ENCODE measurements around the gene MYO15B. TPM values are rescaled to one million over a fixed set of nuclear protein-coding genes. Genes with fewer than 3 reads are reported as not detected.
A peak's percentile ranks its signal among the peaks of the same experiment; 100 is the strongest.

MYO15B gene
- total RNA-seq, 1 donor from 2014 or later: 48.2 TPM

GRCh38 chr17:75661531-75661930 is 73.9 kb downstream of the MYO15B start:
- H3K36me3 Mint-ChIP-seq: peaks cover 6% of the 10 kb centered on the region
- H3K27me3 Mint-ChIP-seq: no peaks in the 10 kb centered on the region
- TF ChIP-seq CTCF (conservative IDR thresholded peaks at IDR 0.05): peak; percentile 32
- H3K4me3 Mint-ChIP-seq: no peak overlapping the region
- H3K4me1 Mint-ChIP-seq (ENCODE audit: unreplicated experiment): peaks cover 6% of the 10 kb centered on the region
- H3K27ac Mint-ChIP-seq: no peak overlapping the region
- no peaks in the 10 kb centered on the region for H3K9me3 Mint-ChIP-seq
- DNase-seq (ENCODE audit: extremely low spot score, unreplicated experiment): no peak

- Mint-ChIP-seq H3K27me3 (no peaks in the 10 kb centered on the region), H3K9me3 (no peaks in the 10 kb centered on the region), H3K36me3 (no peaks in the 10 kb centered on the region), H3K4me3 (no peak overlapping the region), H3K4me1 (ENCODE audit: unreplicated experiment) (peaks cover 6% of the 10 kb centered on the region), H3K27ac (no peak overlapping the region)
- no peak for DNase-seq (ENCODE audit: extremely low spot score, unreplicated experiment)
- TF ChIP-seq CTCF (conservative IDR thresholded peaks at IDR 0.05): no peak
These were observed 74.9 kb downstream of the MYO15B start for GRCh38 chr17:75662511-75662910.

- Mint-ChIP-seq H3K4me1 (ENCODE audit: unreplicated experiment) (peaks cover 12% of the 10 kb centered on the region), H3K27me3 (no peaks in the 10 kb centered on the region), H3K9me3 (no peaks in the 10 kb centered on the region), H3K4me3 (no peak overlapping the region), H3K36me3 (peaks cover 5% of the 10 kb centered on the region), H3K27ac (no peak overlapping the region)
- no peak for TF ChIP-seq CTCF (conservative IDR thresholded peaks at IDR 0.05)
- DNase-seq (ENCODE audit: extremely low spot score, unreplicated experiment): no peak
These were observed 76.5 kb downstream of the MYO15B start for GRCh38 chr17:75664099-75664549.

DNA sequence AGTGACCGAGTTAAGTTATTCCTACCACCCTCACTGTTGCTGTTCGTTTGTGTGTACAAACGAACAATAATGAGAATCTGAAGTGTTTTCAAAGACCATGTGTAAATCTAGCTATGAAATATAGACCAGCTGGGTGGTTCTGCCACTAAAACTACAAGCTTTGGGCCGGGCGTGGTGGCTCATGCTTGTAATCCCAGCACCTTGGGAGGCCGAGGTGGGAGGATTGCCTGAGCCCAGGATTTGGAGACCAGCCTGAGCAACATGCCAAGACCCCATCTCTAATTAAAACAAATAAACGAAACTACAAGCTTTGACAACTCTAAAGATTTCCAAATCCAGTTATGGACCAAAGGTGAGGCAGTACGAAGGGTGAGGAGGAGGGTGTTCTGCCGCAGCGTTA is 78.4 kb downstream of the MYO15B start:
- H3K27me3 Mint-ChIP-seq: no peaks in the 10 kb centered on the region
- no peak for TF ChIP-seq CTCF (conservative IDR thresholded peaks at IDR 0.05)
- H3K9me3 Mint-ChIP-seq: no peaks in the 10 kb centered on the region
- no peak overlapping the region for H3K4me3 Mint-ChIP-seq
- peaks cover 11% of the 10 kb centered on the region for H3K36me3 Mint-ChIP-seq
- peak overlapping the region; percentile 53 for H3K27ac Mint-ChIP-seq
- DNase-seq (ENCODE audit: extremely low spot score, unreplicated experiment): no peak
- H3K4me1 Mint-ChIP-seq (ENCODE audit: unreplicated experiment): peaks cover 12% of the 10 kb centered on the region

DNA sequence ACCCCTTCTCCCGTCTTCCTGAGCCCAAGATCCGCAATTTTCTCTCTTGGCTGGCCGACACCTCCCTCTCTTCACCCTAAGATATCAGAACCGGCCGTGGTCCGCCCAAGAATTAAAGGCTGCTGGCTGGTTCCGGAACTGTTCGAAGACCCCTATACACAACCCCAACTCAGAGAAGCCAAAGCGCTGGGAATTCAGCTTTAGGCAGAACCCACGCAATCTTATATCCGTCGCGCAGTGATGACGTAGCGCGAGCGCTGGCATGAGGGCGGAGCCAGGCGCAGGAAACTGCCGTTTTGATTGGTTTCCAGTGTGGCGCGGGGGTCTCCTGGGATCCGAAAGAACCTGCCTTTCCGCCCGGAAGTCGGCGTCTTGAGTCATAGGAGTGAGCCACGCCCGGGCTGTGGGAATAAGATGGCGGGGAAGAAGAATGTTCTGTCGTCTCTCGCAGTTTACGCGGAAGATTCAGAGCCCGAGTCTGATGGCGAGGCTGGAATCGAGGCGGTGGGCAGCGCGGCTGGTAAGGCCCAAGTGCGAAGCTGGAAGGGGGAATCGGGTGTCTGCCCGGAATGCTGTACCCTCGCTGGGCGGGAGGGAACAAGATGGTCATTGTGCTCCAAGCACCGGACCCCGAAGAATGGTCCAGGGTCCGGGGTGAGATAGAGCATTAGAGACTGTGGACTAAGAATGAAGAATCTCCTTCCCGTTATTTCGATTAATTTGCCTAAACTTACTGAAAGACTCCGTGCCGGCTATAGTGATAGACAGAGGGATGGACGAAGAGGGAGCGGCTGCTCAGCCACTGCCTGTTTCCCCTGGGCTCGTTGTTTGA is 79.6 kb downstream of the MYO15B start, which contains the start of the genes RECQL5 and SAP30BP:
Gene RECQL5, minus strand, starts transcription at position 196 of the 832 bp plus-strand sequence. CDS start 597 bp downstream, outside the sequence.
Gene SAP30BP, plus strand, starts transcription at position 380 of the 832 bp plus-strand sequence. Its CDS starts 35 bp downstream, at position 415.
- Mint-ChIP-seq H3K36me3 (peaks cover 11% of the 10 kb centered on the region), H3K4me1 (ENCODE audit: unreplicated experiment) (peaks cover 12% of the 10 kb centered on the region), H3K27ac (peak within 1 kb of the TSS; percentile 53), H3K27me3 (no peaks in the 10 kb centered on the region), H3K9me3 (no peaks in the 10 kb centered on the region), H3K4me3 (no peak within 1 kb of the TSS)
- DNase-seq (ENCODE audit: extremely low spot score, unreplicated experiment): peak; percentile 96
- TF ChIP-seq CTCF (conservative IDR thresholded peaks at IDR 0.05): no peak

Data from type B pancreatic cell (in vitro differentiated cells).